OCI-LY1 (cell line): ENCODE results near the gene KCNIP4.

Experiments used
- H2AFZ ChIP-seq: fragments of 200-600 bp; sonication (generic), shearing (Covaris generic); 2 replicates; pipeline ENCODE4 v1.6.0; 2014; ENCODE audit warnings: antibody characterized with exemption, mild to moderate bottlenecking, low read length
- H3F3A ChIP-seq: fragments of 200-600 bp; sonication (generic), shearing (Covaris generic); 2 replicates; pipeline ENCODE4 v1.6.0; 2014; ENCODE audit warnings: mild to moderate bottlenecking, antibody characterized with exemption, low read length, moderate library complexity; ENCODE audit not compliant: insufficient read depth
- H3K27ac ChIP-seq: fragments of 200-600 bp; sonication (generic); 2 replicates; pipeline ENCODE4 v1.5.1; 2014; ENCODE audit warnings: low read length, mixed run types, mild to moderate bottlenecking, low read depth; ENCODE audit not compliant: poor library complexity, severe bottlenecking
- H3K27me3 ChIP-seq: fragments of 200-600 bp; sonication (generic); 2 replicates; pipeline ENCODE4 v1.6.0; 2014; ENCODE audit warnings: antibody characterized with exemption, mild to moderate bottlenecking, low read length, moderate library complexity; ENCODE audit not compliant: insufficient read depth
- H3K36me3 ChIP-seq: fragments of 200-600 bp; sonication (generic); 2 replicates; pipeline ENCODE4 v1.6.1; 2014; ENCODE audit warnings: mild to moderate bottlenecking, antibody characterized with exemption, low read length, moderate library complexity, mixed read lengths; ENCODE audit not compliant: insufficient read depth
- H3K4me1 ChIP-seq: fragments of 200-600 bp; sonication (generic); 2 replicates; pipeline ENCODE4 v1.5.1; 2014; ENCODE audit warnings: mild to moderate bottlenecking, low read length, moderate library complexity; ENCODE audit not compliant: insufficient read depth, severe bottlenecking
- H3K4me2 ChIP-seq: fragments of 200-600 bp; sonication (generic), shearing (Covaris generic); 2 replicates; pipeline ENCODE4 v1.6.1; 2014; ENCODE audit warnings: low read length
- H3K4me3 ChIP-seq: fragments of 200-600 bp; sonication (generic); 2 replicates; pipeline ENCODE4 v1.5.1; 2014; ENCODE audit warnings: low read length, low read depth, mild to moderate bottlenecking, mixed read lengths; ENCODE audit not compliant: poor library complexity, severe bottlenecking
- H3K79me2 ChIP-seq: fragments of 200-600 bp; shearing (Covaris generic); 2 replicates; pipeline ENCODE4 v1.6.1; 2016; ENCODE audit warnings: mixed run types, low read length, mixed read lengths; ENCODE audit not compliant: insufficient read depth
- H3K9ac ChIP-seq: fragments of 200-600 bp; sonication (generic), shearing (Covaris generic); 2 replicates; pipeline ENCODE4 v1.6.1; 2014; ENCODE audit warnings: mild to moderate bottlenecking, low read length, mixed read lengths
- H3K9me2 ChIP-seq: fragments of 200-600 bp; sonication (generic), shearing (Covaris generic); 2 replicates; pipeline ENCODE4 v1.6.1; 2014; ENCODE audit warnings: low read depth, mild to moderate bottlenecking, low read length, mixed read lengths
- H3K9me3 ChIP-seq: fragments of 200-600 bp; shearing (Covaris generic); 2 replicates; pipeline ENCODE4 v1.6.1; 2014; ENCODE audit warnings: low read length, mixed read lengths
- H4K20me1 ChIP-seq: fragments of 200-600 bp; sonication (generic), shearing (Covaris generic); 2 replicates; pipeline ENCODE4 v1.6.0; 2016; ENCODE audit warnings: mild to moderate bottlenecking, low read length; ENCODE audit not compliant: insufficient read depth
- EZH2 ChIP-seq: fragments of 200-600 bp; sonication (generic), shearing (Covaris generic); IDR thresholded peaks from 2 replicates; pipeline ENCODE4 v1.8.0; 2017; ENCODE audit warnings: borderline replicate concordance, mixed run types, mild to moderate bottlenecking, antibody characterized with exemption, low read length, moderate library complexity, mixed read lengths
- TF ChIP-seq, protein P1 (sequence below): fragments of 200-600 bp; sonication (generic), shearing (Covaris generic); IDR thresholded peaks from 2 replicates; pipeline ENCODE4 v1.5.1; 2017; ENCODE audit warnings: mild to moderate bottlenecking, antibody characterized with exemption, low read length, moderate library complexity, mixed read lengths

KCNIP4 gene

GRCh38 chr4:21896767-21897166, 51.8 kb downstream of the KCNIP4 start:
- Histone ChIP-seq H3K36me3 (no peaks in the 10 kb centered on the region), H3K4me3 (no peak overlapping the region), H3K9ac (no peak overlapping the region), H3K4me1 (no peaks in the 10 kb centered on the region), H4K20me1 (no peaks in the 10 kb centered on the region), H3K27me3 (no peaks in the 10 kb centered on the region), H2AFZ (no peak overlapping the region), H3K27ac (no peak overlapping the region), H3K9me2 (no peaks in the 10 kb centered on the region), H3K4me2 (no peak overlapping the region), H3K79me2 (no peaks in the 10 kb centered on the region), H3K9me3 (no peaks in the 10 kb centered on the region), H3F3A (no peaks in the 10 kb centered on the region)
- TF ChIP-seq EZH2: no peak
- TF ChIP-seq, protein P1, sequence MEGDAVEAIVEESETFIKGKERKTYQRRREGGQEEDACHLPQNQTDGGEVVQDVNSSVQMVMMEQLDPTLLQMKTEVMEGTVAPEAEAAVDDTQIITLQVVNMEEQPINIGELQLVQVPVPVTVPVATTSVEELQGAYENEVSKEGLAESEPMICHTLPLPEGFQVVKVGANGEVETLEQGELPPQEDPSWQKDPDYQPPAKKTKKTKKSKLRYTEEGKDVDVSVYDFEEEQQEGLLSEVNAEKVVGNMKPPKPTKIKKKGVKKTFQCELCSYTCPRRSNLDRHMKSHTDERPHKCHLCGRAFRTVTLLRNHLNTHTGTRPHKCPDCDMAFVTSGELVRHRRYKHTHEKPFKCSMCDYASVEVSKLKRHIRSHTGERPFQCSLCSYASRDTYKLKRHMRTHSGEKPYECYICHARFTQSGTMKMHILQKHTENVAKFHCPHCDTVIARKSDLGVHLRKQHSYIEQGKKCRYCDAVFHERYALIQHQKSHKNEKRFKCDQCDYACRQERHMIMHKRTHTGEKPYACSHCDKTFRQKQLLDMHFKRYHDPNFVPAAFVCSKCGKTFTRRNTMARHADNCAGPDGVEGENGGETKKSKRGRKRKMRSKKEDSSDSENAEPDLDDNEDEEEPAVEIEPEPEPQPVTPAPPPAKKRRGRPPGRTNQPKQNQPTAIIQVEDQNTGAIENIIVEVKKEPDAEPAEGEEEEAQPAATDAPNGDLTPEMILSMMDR: no peak

GRCh38 chr4:21893136-21893535, 55.4 kb downstream of the KCNIP4 start:
- TF ChIP-seq, protein P1: no peak
- TF ChIP-seq EZH2: no peak
- H3K79me2 ChIP-seq: no peaks in the 10 kb centered on the region
- H3K9me3 ChIP-seq: no peaks in the 10 kb centered on the region
- H3K4me1 ChIP-seq: no peaks in the 10 kb centered on the region
- H3K4me3 ChIP-seq: no peak overlapping the region
- no peaks in the 10 kb centered on the region for H3F3A ChIP-seq
- H2AFZ ChIP-seq: no peak overlapping the region
- H3K36me3 ChIP-seq: no peaks in the 10 kb centered on the region
- no peak overlapping the region for H3K9ac ChIP-seq
- no peaks in the 10 kb centered on the region for H3K9me2 ChIP-seq
- H3K27me3 ChIP-seq: no peaks in the 10 kb centered on the region
- no peak overlapping the region for H3K4me2 ChIP-seq
- no peak overlapping the region for H3K27ac ChIP-seq
- H4K20me1 ChIP-seq: no peaks in the 10 kb centered on the region

- Histone ChIP-seq H3F3A (no peaks in the 10 kb centered on the region), H3K4me3 (no peak overlapping the region), H2AFZ (no peak overlapping the region), H3K36me3 (no peaks in the 10 kb centered on the region), H3K9ac (no peak overlapping the region), H3K4me1 (no peaks in the 10 kb centered on the region), H3K9me2 (no peaks in the 10 kb centered on the region), H3K27ac (no peak overlapping the region), H3K79me2 (no peaks in the 10 kb centered on the region), H4K20me1 (no peaks in the 10 kb centered on the region), H3K4me2 (no peak overlapping the region), H3K9me3 (no peaks in the 10 kb centered on the region), H3K27me3 (no peaks in the 10 kb centered on the region)
- TF ChIP-seq, protein P1: no peak
- TF ChIP-seq EZH2: no peak
Measured at GRCh38 chr4:21890231-21890630, 58.3 kb downstream of the KCNIP4 start.
